LNCAP (cell line): ENCODE results near the gene FLCN.

ENCODE experiments used
- TF ChIP-seq, protein P1 (sequence below): fragments of 450-650 bp; IDR thresholded peaks from 2 replicates; pipeline ENCODE4 v1.5.1; 2017; ENCODE audit warnings: mild to moderate bottlenecking

FLCN gene

GRCh38 chr17:17204041-17204591, 32.9 kb downstream of the FLCN start:
- TF ChIP-seq, protein P1, sequence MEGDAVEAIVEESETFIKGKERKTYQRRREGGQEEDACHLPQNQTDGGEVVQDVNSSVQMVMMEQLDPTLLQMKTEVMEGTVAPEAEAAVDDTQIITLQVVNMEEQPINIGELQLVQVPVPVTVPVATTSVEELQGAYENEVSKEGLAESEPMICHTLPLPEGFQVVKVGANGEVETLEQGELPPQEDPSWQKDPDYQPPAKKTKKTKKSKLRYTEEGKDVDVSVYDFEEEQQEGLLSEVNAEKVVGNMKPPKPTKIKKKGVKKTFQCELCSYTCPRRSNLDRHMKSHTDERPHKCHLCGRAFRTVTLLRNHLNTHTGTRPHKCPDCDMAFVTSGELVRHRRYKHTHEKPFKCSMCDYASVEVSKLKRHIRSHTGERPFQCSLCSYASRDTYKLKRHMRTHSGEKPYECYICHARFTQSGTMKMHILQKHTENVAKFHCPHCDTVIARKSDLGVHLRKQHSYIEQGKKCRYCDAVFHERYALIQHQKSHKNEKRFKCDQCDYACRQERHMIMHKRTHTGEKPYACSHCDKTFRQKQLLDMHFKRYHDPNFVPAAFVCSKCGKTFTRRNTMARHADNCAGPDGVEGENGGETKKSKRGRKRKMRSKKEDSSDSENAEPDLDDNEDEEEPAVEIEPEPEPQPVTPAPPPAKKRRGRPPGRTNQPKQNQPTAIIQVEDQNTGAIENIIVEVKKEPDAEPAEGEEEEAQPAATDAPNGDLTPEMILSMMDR = no peak

DNA sequence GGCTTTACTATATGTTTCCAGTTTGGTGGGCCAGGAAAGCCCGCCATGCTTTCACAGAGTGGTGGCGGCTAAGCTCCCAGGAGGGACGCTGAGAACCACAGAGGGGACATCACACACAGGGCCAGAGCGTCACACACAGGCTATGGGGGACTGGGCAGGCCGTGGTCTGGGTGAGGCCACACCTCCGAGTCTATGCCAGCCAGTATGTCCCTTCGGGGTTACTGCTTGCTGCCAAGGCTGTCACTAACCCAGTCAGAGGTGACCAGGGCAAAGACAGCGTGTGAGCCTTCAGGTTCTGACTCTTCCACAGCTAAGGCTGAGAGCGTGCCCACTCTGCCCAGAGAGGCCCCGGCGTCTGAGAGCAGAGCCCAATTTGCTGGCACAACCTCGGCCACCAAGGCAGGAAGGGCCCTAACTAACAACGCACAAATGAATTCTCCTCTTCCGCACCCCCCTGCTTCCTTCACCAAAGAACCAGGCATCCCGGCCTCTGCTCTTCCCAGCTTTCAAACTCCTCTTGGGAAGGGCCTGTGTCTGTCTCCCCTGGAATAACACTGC, 33.7 kb downstream of the FLCN start:
- TF ChIP-seq, protein P1 = no peak

DNA sequence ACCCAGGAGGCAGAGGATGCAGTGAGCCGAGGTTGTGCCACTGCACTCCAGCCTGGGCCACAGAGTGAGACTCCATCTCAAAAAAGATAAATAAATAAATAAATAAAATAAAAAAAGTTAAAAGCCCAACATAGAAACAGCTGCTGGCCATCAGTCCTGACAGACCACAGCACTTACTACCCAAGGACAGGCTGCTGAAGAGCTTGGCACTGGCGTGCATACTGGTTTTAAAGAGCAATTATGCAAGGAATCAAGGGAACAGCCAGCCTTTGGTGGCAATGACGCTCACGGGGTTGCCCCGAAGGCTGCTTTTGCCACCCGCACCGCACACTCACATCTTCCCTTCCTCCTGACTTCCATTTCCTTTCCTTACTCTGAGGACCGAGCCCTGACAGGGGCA, 35.1 kb downstream of the FLCN start:
- TF ChIP-seq, protein P1 = no peak

DNA sequence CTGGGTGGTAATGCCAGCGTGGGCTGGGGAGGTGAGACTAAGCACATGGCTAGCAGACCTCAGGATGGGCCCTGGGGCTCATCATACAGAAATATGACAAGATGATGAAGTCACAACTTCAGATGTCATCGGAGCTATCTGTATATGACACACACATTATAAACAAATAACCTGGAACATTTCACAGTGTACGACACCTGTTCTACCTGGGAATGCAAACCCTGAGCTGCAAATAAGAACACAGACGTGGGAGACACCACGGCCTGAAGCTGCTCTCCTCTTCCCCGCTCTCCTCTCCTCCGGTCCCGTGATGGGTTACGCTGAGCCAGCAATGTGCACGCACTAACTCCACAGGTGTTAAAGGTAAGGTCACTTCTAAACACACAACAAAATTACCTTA, 35.7 kb downstream of the FLCN start:
- TF ChIP-seq, protein P1 = no peak

DNA sequence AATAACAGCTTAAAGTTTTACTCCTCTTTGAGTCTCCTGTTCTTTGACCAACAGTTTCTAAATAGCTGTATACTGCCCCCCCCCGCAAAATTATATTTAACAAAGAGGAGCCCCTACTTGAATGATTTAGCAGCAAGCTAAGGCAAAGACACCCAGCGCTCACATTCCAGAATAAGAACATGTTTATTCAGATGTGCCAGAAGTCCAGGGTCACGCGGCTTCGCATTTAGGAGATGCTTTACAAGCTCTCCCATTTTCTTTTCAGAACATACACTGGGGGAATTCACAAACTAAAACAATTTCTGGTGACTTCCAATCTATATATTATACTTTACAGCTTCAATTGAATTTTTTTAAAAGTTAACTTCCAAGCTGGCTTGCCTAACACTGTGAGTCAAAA, 36.1 kb downstream of the FLCN start:
- TF ChIP-seq, protein P1 = no peak

- TF ChIP-seq, protein P1 = no peak
Observed at GRCh38 chr17:17200311-17200710, 36.7 kb downstream of the FLCN start.

- TF ChIP-seq, protein P1 = no peak
Observed at GRCh38 chr17:17198281-17198680, 38.7 kb downstream of the FLCN start.

GRCh38 chr17:17196776-17197175, 40.2 kb downstream of the FLCN start:
- TF ChIP-seq, protein P1 = no peak
